GM12878 (cell line): ENCODE results near the gene ZMIZ2. TPM values are rescaled to one million over a fixed set of nuclear protein-coding genes. Genes with fewer than 3 reads are reported as not detected.
A peak's percentile ranks its signal among the peaks of the same experiment; 100 is the strongest.

ENCODE experiments used
- ATAC-seq: fragments of 200-7000 bp; cut with Tn5 transposase; 3 replicates; pipeline ENCODE4 v1.9.1; 2020; ENCODE audit warnings: mild to moderate bottlenecking, moderate library complexity
- BruUV-seq: library from RNA; stranded (reverse); fragments of 400-500 nt; replicated peaks from 2 replicates; lab custom pipeline; 2021; lab: Mats Ljungman, UMichigan
- CTCF ChIA-PET: fragments of 300-600 bp; sonication (Branson Sonifier 250); formaldehyde crosslinking; extraction: SDS; loops from one replicate; lab custom pipeline; 2021; ENCODE audit warnings: inconsistent platforms; lab: Yijun Ruan, JAX
- POLR2A ChIA-PET: fragments of 350-600 bp; formaldehyde crosslinking; extraction: SDS; loops from one replicate; lab custom pipeline; 2021; ENCODE audit warnings: inconsistent platforms; lab: Charles Lee
- RAD21 ChIA-PET: fragments of 300-600 bp; sonication (Branson Sonifier 250); formaldehyde crosslinking; loops from one replicate; lab custom pipeline; 2023; ENCODE audit warnings: antibody characterized with exemption; ENCODE audit not compliant: unreplicated experiment; lab: Charles Lee
- SMC1A ChIA-PET: fragments of 300-600 bp; sonication (Branson Sonifier 250); formaldehyde crosslinking; loops from one replicate; lab custom pipeline; 2023; ENCODE audit not compliant: unreplicated experiment, uncharacterized antibody; lab: Charles Lee
- DNase-seq: peaks from one replicate; pipeline ENCODE4 v3.0.0-alpha.2; 2011; ENCODE audit warnings: low read depth, low spot score
- FAIRE-seq: peaks from 3 replicates; lab custom pipeline; 2011; peaks lifted over from hg19 to GRCh38; lab: Jason Lieb, UNC
- H2AFZ ChIP-seq: 2 replicates; pipeline ENCODE4 v1.6.0; 2011; ENCODE audit warnings: low read depth, low read length, control low read depth; ENCODE audit not compliant: control insufficient read depth
- H3K27ac ChIP-seq: 2 replicates; pipeline ENCODE4 v1.5.1; 2011; ENCODE audit warnings: control low read depth; ENCODE audit not compliant: control insufficient read depth, insufficient read depth
- H3K27me3 ChIP-seq, 2 experiments: replicated peaks in 1 of 2; 2 replicates each; pipeline versions ENCODE4 v1.6.0 to v1.6.1; 2011; ENCODE audit warnings: low read length in 1 of 2; ENCODE audit not compliant: control insufficient read depth in 2 of 2, insufficient read depth in 2 of 2
- H3K36me3 ChIP-seq, 2 experiments: 2 replicates each; pipeline ENCODE4 v1.5.1; 2011; ENCODE audit warnings: low read length in 1 of 2; ENCODE audit not compliant: control insufficient read depth in 2 of 2, insufficient read depth in 2 of 2
- H3K4me1 ChIP-seq: 2 replicates; pipeline ENCODE4 v1.6.1; 2011; ENCODE audit warnings: mild to moderate bottlenecking, low read length, moderate library complexity, mixed read lengths; ENCODE audit not compliant: control insufficient read depth, insufficient read depth
- H3K4me2 ChIP-seq: 2 replicates; pipeline ENCODE4 v1.6.0; 2011; ENCODE audit warnings: control low read depth; ENCODE audit not compliant: control insufficient read depth, insufficient read depth
- H3K4me3 ChIP-seq: fragments of 200-600 bp; sonication (generic); 2 replicates; pipeline ENCODE4 v1.5.1; 2016
- H3K79me2 ChIP-seq: 2 replicates; pipeline ENCODE4 v1.6.0; 2011; ENCODE audit warnings: low read length; ENCODE audit not compliant: control insufficient read depth, insufficient read depth
- H3K9ac ChIP-seq: 2 replicates; pipeline ENCODE4 v1.8.0; 2011; ENCODE audit warnings: low read length, control low read depth, mixed read lengths; ENCODE audit not compliant: control insufficient read depth, insufficient read depth
- H3K9me3 ChIP-seq: replicated peaks from 3 replicates; pipeline ENCODE4 v1.5.1; 2011; ENCODE audit warnings: mild to moderate bottlenecking, low read length; ENCODE audit not compliant: control insufficient read depth, insufficient read depth
- H4K20me1 ChIP-seq: 2 replicates; pipeline ENCODE4 v1.6.0; 2011; ENCODE audit not compliant: control insufficient read depth, insufficient read depth
- CBFB ChIP-seq: IDR thresholded peaks from 2 replicates; pipeline ENCODE4 v1.6.1; 2016; ENCODE audit warnings: antibody characterized with exemption, low read depth
- IKZF2 ChIP-seq, 2 experiments: fragments of 450-650 bp; IDR thresholded peaks; 2 replicates each; pipeline ENCODE4 v1.6.1; 2017; ENCODE audit warnings: mild to moderate bottlenecking in 2 of 2, moderate library complexity in 2 of 2
- MTA3 ChIP-seq: IDR thresholded peaks from 2 replicates; pipeline ENCODE4 v1.6.1; 2012; ENCODE audit warnings: low read length, inconsistent platforms, borderline replicate concordance
- MYB ChIP-seq: fragments of 150-350 bp; IDR thresholded peaks from 2 replicates; pipeline ENCODE4 v1.6.1; 2014; ENCODE audit warnings: mild to moderate bottlenecking, low read depth, low read length, borderline replicate concordance
- MYC ChIP-seq: IDR thresholded peaks from 2 replicates; pipeline ENCODE4 v1.6.1; 2011; ENCODE audit warnings: mild to moderate bottlenecking, low read length, moderate library complexity, inconsistent platforms; ENCODE audit not compliant: insufficient read depth, insufficient replicate concordance, insufficient read length, severe bottlenecking
- NFIC ChIP-seq: IDR thresholded peaks from 2 replicates; pipeline ENCODE4 v1.6.1; 2012; ENCODE audit warnings: low read depth, mild to moderate bottlenecking, inconsistent platforms, low read length, moderate library complexity
- NFXL1 ChIP-seq: fragments of 450-650 bp; IDR thresholded peaks from 2 replicates; pipeline ENCODE4 v1.6.1; 2017; ENCODE audit warnings: antibody characterized with exemption, mild to moderate bottlenecking, borderline replicate concordance
- NRF1 ChIP-seq: conservative IDR thresholded peaks from 2 replicates; pipeline ENCODE4 v1.6.1; 2011; ENCODE audit warnings: mild to moderate bottlenecking, low read depth, low read length, improper control_type of control experiment
- POLR2A ChIP-seq: IDR thresholded peaks from 2 replicates; pipeline ENCODE4 v1.6.1; 2011; ENCODE audit warnings: low read depth, mild to moderate bottlenecking, low read length
- RAD51 ChIP-seq: fragments of 450-650 bp; IDR thresholded peaks from 2 replicates; pipeline ENCODE4 v1.6.1; 2016; ENCODE audit warnings: moderate library complexity, mild to moderate bottlenecking, inconsistent platforms
- USF1 ChIP-seq: IDR thresholded peaks from 2 replicates; pipeline ENCODE4 v1.6.1; 2011; ENCODE audit warnings: borderline replicate concordance, low read depth, mild to moderate bottlenecking, moderate library complexity, mixed read lengths, low read length; ENCODE audit not compliant: insufficient read depth; ENCODE audit errors: extremely low read length
- ZBED1 ChIP-seq: IDR thresholded peaks from 2 replicates; pipeline ENCODE4 v1.6.1; 2016; ENCODE audit warnings: borderline replicate concordance
- ZSCAN29 ChIP-seq: fragments of 450-650 bp; IDR thresholded peaks from 2 replicates; pipeline ENCODE4 v1.6.1; 2017; ENCODE audit warnings: mild to moderate bottlenecking, moderate library complexity
- WGBS: methylation state at CpG from one replicate; pipeline ENCODE4 v1.1.6; 2016; ENCODE audit warnings: low lambda C conversion rate; ENCODE audit not compliant: insufficient replicate concordance, insufficient coverage; ENCODE audit errors: missing lambda C conversion rate; 5-methylcytosine and 5-hydroxymethylcytosine counted together
- in situ Hi-C: fragments of 300-500 bp; cut with MboI; formaldehyde crosslinking; loops from 9 replicates; pipeline ENCODE4 v1.14.3; 2018; ENCODE audit warnings: mixed read lengths
- intact Hi-C: fragments of 100-400 bp; cut with micrococcal nuclease; formaldehyde crosslinking; loops from one replicate; pipeline ENCODE4 v1.14.2; 2022; ENCODE audit not compliant: unreplicated experiment
- polyA plus RNA-seq, 11 experiments: library from polyadenylated mRNA; depleted of rRNA in 4 of 11; unstranded in 6 of 11; stranded (reverse) in 5 of 11; fragments of >200 nt; fragmentation: Nextera tagmentation in 4 of 11; fragmentation: Illumina TruSeq in 1 of 11; extraction: Ambion mirVana in 4 of 11; extraction: Trizol in 1 of 11; gene quantifications; 1 replicate in 1 of 11; 2 replicates in 10 of 11; pipeline versions ENCODE4 v1.2.1 to v1.2.3, GENCODE V29; 2011 to 2016; ENCODE audit warnings: inconsistent platforms in 2 of 11, missing spikeins in 2 of 11, low read depth in 1 of 11
- total RNA-seq, 4 experiments: library from RNA; depleted of rRNA in 3 of 4; stranded (reverse); fragments of >200 nt in 3 of 4; fragmentation: Illumina TruSeq in 1 of 4; extraction: Trizol in 1 of 4; gene quantifications; 2 replicates each; pipeline versions ENCODE4 v1.2.1 to v1.2.3, GENCODE V29; 2013 to 2021
- TF ChIP-seq, protein P1 (sequence below): fragments of 450-650 bp; IDR thresholded peaks from 2 replicates; pipeline ENCODE4 v1.6.1; 2018; ENCODE audit warnings: borderline replicate concordance, mild to moderate bottlenecking; ENCODE audit not compliant: partially characterized antibody

ZMIZ2 gene
- total and polyA plus RNA-seq, 10 of the 15 experiments (the other 5 are each of a cell fraction or from before 2014, with no cell fraction given), result 0.71 to 158 (median 17.0) TPM

- DNase-seq, result no peak
- ChIA-PET CTCF (no interaction called here), RAD21 (no interaction called here), SMC1A (no interaction called here), POLR2A (no interaction called here)
- Histone ChIP-seq H3K36me3 (peaks cover 11 to 43% of the 10 kb centered on the region in 2 experiments), H4K20me1 (peaks cover 7% of the 10 kb centered on the region), H2AFZ (no peak overlapping the region), H3K79me2 (peaks cover 36% of the 10 kb centered on the region), H3K4me2 (no peak overlapping the region; the same call in 1 of the 2 replicates), H3K27me3 (no peaks in the 10 kb centered on the region), H3K4me3 (no peak overlapping the region), H3K4me1 (peaks cover 3% of the 10 kb centered on the region), H3K9ac (no peak overlapping the region), H3K9me3 (no peaks in the 10 kb centered on the region), H3K27ac (no peak overlapping the region)
- no peak for FAIRE-seq
- BruUV-seq, result no TSS peak
- in situ Hi-C loops (no loop called here), intact Hi-C loops (no loop called here)
- no peak for ATAC-seq
- WGBS, result 53% methylated on average over 3 of the region's 5 CpGs
- TF ChIP-seq POLR2A (0 out of 2 replicates have a peak, but pooled peaks have one; percentile 35), CBFB (no peak)
Measured at GRCh38 chr7:44801890-44802289, 53.2 kb downstream of the ZMIZ2 start.

- FAIRE-seq (no peak), DNase-seq (no peak), ATAC-seq (peak; percentile 23)
- Histone ChIP-seq H4K20me1 (peaks cover 7% of the 10 kb centered on the region), H3K36me3 (peaks cover 11 to 43% of the 10 kb centered on the region in 2 experiments), H3K4me1 (peaks cover 3% of the 10 kb centered on the region), H3K4me2 (no peak overlapping the region), H3K79me2 (peaks cover 30% of the 10 kb centered on the region), H2AFZ (no peak overlapping the region), H3K27me3 (no peaks in the 10 kb centered on the region), H3K4me3 (no peak overlapping the region), H3K27ac (no peak overlapping the region), H3K9ac (no peak overlapping the region), H3K9me3 (no peaks in the 10 kb centered on the region)
- in situ Hi-C loops, result no loop called here
- no TSS peak for BruUV-seq
- ChIA-PET SMC1A (interaction anchor here (0.6 kb wide), 1 partner anchor 34 kb away, joined by 3 read pairs; no protein-coding TSS in a partner anchor), POLR2A (interaction anchor here (0.6 to 0.7 kb wide), 3 partner anchors 45 to 334 kb away, joined by 3 to 6 read pairs (median 3); no protein-coding TSS in a partner anchor), CTCF (no interaction called here), RAD21 (interaction anchor here (0.7 kb wide), 1 partner anchor 29 kb away, joined by 3 read pairs; no protein-coding TSS in a partner anchor)
- intact Hi-C loops, result no loop called here
- WGBS, result 98% methylated on average over 5 of the region's 5 CpGs
- TF ChIP-seq ZSCAN29, result no peak
- no peak for TF ChIP-seq NRF1
- no peak for TF ChIP-seq MYB
- TF ChIP-seq USF1, result no peak
- TF ChIP-seq NFXL1, result no peak
- TF ChIP-seq IKZF2 (IDR thresholded peaks at IDR 0.05), result no peak
- 0 out of 2 replicates have a peak, but pooled peaks have one; percentile 42 for TF ChIP-seq ZBED1
- TF ChIP-seq, protein P1, sequence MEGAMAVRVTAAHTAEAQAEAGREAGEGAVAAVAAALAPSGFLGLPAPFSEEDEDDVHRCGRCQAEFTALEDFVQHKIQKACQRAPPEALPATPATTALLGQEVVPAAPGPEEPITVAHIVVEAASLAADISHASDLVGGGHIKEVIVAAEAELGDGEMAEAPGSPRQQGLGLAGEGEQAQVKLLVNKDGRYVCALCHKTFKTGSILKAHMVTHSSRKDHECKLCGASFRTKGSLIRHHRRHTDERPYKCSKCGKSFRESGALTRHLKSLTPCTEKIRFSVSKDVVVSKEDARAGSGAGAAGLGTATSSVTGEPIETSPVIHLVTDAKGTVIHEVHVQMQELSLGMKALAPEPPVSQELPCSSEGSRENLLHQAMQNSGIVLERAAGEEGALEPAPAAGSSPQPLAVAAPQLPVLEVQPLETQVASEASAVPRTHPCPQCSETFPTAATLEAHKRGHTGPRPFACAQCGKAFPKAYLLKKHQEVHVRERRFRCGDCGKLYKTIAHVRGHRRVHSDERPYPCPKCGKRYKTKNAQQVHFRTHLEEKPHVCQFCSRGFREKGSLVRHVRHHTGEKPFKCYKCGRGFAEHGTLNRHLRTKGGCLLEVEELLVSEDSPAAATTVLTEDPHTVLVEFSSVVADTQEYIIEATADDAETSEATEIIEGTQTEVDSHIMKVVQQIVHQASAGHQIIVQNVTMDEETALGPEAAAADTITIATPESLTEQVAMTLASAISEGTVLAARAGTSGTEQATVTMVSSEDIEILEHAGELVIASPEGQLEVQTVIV, result no peak
- TF ChIP-seq NFIC, result 0 out of 2 replicates have a peak, but pooled peaks have one; percentile 26
- no peak for TF ChIP-seq RAD51
- TF ChIP-seq MTA3, result peak; percentile 40
- TF ChIP-seq MYC, result no peak
- no peak for TF ChIP-seq POLR2A
Measured at GRCh38 chr7:44802418-44803025, 53.9 kb downstream of the ZMIZ2 start.
